Measurements from ENCODE around the gene SERPINB6.

SERPINB6 gene

DNA sequence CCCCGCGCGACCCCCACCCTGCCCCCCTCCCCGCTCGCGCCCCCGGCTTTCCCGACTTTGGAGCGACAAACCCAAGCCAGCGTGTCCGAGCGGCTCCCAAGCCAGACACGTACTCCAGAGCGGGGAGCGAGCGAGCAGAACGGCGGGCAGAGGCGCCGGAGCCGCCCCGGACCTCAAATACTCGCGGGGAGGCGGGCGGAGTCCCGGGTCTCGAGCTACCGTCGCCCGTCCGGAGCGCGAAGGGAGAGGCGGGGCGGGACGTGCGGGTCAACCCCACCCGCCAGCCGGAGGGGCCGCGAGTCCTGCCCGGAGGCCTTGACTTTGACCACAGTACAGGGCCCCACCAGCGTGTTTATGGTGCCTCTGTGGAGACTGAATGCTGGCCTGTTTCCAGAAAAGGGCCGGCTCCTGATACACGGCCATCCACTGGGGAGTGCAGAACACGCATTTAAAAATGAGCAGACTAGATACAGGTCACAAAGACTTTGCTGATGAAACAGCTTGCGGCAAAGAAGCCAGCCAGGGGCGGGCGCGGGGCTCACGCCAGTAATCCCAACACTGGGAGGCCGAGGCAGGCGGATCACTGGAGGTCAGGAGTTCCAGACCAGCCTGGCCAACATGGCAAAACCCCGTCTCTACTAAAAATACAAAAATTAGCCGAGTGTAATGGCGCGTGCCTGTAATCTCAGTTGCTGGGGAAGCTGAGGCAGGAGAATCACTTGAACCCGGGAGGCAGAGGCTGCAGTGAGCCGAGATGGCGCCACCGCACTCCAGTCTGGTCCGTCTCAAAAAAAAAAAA is at the start of gene SERPINB6:
SERPINB6 (minus strand) TSS at position 148 of the 799 bp plus-strand sequence. CDS start 12,235 bp downstream, outside the sequence.
- no peak for DNase-seq (ENCODE audit: low read depth)

DNA sequence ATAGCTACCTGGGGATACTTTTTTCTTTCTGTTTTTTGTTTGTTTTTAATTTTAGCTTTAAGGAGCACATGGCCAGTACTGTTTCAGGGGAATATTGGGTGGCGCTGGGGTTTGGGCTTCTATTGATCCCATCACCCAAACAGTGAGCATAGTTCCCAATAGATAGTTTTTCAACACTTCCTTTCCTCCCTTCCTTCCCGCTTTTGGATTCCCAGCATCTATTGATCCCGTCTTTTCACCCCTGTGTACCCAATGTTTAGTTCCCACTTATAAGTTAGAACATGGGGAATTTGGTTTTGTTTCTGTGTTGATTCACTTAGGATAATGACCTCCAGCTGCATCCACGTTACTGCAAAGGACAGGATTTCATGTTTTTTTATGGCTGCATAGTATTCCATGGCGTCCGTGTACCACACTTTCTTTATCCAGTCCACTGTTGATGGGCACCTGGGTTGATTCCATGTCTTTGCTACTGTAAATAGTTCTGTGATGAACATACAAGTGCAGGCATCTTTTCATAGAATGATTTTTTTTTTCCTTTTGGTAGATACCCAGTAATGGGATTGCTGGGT is 48.5 kb upstream of the SERPINB6 start:
- no peak for DNase-seq (ENCODE audit: low read depth)
- TF ChIP-seq, protein P1, sequence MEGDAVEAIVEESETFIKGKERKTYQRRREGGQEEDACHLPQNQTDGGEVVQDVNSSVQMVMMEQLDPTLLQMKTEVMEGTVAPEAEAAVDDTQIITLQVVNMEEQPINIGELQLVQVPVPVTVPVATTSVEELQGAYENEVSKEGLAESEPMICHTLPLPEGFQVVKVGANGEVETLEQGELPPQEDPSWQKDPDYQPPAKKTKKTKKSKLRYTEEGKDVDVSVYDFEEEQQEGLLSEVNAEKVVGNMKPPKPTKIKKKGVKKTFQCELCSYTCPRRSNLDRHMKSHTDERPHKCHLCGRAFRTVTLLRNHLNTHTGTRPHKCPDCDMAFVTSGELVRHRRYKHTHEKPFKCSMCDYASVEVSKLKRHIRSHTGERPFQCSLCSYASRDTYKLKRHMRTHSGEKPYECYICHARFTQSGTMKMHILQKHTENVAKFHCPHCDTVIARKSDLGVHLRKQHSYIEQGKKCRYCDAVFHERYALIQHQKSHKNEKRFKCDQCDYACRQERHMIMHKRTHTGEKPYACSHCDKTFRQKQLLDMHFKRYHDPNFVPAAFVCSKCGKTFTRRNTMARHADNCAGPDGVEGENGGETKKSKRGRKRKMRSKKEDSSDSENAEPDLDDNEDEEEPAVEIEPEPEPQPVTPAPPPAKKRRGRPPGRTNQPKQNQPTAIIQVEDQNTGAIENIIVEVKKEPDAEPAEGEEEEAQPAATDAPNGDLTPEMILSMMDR (conservative IDR thresholded peaks at IDR 0.05; ENCODE audit: low read depth, low read length), result no peak

More for the DNA sequence above, at the start of gene SERPINB6:
- TF ChIP-seq, protein P1 (conservative IDR thresholded peaks at IDR 0.05; ENCODE audit: low read depth, low read length), result no peak
- H3K4me3 ChIP-seq (ENCODE audit: low read length), result peak within 1 kb of the TSS; percentile 67

DNA sequence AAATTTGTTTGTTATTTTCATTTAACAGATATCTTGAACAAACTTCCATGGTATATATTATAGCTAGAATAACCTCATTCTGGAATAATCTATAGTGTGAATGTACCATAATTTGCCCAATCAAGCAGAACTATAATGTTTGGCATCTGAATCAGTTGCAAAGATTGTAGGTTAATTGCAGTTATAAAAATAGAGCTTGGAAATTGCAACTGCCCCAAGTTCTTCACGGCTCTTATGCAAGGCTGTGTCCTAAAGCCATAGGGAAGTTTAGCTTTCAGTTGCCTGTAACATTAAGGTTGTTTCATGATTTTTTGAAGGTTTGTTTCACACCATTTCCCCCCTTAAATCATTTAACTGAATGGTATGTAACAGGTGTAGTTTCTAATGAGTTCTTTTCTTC is 47.7 kb upstream of the SERPINB6 start:
- H3K4me3 ChIP-seq (ENCODE audit: low read length), result no peak overlapping the region
- TF ChIP-seq, protein P1 (conservative IDR thresholded peaks at IDR 0.05; ENCODE audit: low read depth, low read length), result no peak
- no peak for DNase-seq (ENCODE audit: low read depth)

More for the DNA sequence above, 48.5 kb upstream of the SERPINB6 start:
- H3K4me3 ChIP-seq (ENCODE audit: low read length), result no peak overlapping the region

DNA sequence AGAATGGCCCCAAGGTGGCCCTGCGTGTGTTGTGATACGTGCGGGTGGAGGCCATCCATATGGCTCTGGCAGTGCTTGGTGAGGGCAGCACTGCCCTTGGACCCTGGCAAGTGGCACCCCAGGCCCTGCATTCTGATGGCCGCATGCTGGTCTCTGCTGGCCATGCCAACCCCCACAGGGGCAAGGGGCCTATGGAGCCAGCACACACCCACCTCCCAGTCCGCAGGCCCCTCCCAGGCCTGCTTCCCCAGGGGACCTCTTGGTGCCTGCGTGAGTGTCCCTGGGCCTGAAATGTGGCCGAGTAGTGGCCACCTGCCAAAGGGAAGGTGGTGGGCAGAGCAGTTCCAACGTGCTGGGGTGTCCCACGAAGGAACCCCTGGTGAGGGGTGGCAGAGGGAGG is 45.9 kb upstream of the SERPINB6 start:
- no peak for DNase-seq (ENCODE audit: low read depth)
- TF ChIP-seq, protein P1 (conservative IDR thresholded peaks at IDR 0.05; ENCODE audit: low read depth, low read length), result no peak
- no peak overlapping the region for H3K4me3 ChIP-seq (ENCODE audit: low read length)

DNA sequence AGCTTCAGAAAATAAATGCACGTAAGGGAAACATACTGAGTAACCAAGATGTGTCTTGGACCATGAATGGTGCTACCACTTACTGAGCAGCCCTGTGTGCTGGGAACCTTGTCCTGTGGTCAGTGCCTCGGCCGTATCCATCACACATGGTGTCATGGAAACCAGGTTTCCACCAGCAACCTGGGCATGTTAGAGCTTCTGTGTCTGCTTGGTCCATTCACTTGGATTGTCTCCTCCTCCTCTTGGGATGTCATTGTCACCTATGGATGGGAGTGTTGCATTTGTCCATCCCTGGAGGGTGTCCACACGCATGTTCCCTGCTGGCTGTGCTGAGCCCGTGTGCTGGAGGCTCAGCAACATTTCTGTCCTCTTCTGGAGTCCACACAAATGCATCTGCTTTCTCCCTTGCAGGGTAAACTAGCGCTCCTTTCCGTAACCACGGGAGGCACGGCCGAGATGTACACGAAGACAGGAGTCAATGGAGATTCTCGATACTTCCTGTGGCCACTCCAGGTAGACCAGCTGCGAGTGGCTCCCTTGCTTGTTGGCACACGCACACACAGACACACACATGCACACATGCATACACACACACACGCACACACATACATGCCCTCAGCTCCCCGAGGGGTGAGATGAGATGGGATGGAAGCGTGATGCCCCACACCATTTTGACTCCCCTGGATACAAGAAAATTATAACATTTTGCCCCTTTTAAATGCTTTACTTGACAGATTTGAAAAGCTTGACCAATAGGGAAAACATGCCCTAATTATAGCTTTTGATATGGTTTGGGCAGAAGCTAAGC is 45.3 kb upstream of the SERPINB6 start:
- TF ChIP-seq, protein P1 (conservative IDR thresholded peaks at IDR 0.05; ENCODE audit: low read depth, low read length), result no peak
- no peak for DNase-seq (ENCODE audit: low read depth)

DNA sequence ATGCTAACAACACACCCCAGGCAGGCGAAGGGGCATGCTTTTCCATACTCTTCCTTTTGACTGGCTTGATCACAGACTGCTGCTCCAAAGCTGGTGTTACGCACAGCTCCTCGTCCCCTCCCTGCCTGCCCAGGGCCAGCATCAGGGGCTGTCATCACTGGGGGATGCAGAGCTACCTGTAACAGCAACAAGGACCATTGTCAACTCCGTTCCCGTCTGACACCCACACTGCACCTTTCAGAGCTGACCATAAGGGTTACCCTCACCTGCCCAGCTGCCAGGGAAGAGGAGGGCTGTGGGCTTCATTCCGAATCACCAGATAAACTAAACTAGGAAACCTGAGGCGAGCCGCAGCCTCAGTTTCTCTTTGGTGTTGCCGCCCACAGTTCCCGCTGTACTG is 43.8 kb upstream of the SERPINB6 start:
- no peak overlapping the region for H3K4me3 ChIP-seq (ENCODE audit: low read length)
- DNase-seq (ENCODE audit: low read depth), result no peak
- TF ChIP-seq, protein P1 (conservative IDR thresholded peaks at IDR 0.05; ENCODE audit: low read depth, low read length), result no peak

More for the DNA sequence above, 45.3 kb upstream of the SERPINB6 start:
- no peak overlapping the region for H3K4me3 ChIP-seq (ENCODE audit: low read length)
